GM21367 (cell line): ENCODE results near the gene HIVEP2.

Experiments
- ATAC-seq: cut with Tn5 transposase; IDR thresholded peaks from one replicate; pipeline ENCODE4 v1.9.1; 2021; ENCODE audit not compliant: unreplicated experiment

The HIVEP2 gene

GRCh38 chr6:142918339-142919042 lies 26.5 kb downstream of the HIVEP2 start:
- no peak for ATAC-seq

GRCh38 chr6:142916881-142917280 lies 28.1 kb downstream of the HIVEP2 start:
- no peak for ATAC-seq

GRCh38 chr6:142914937-142915697 lies 29.9 kb downstream of the HIVEP2 start:
- ATAC-seq: no peak

GRCh38 chr6:142914369-142914768 lies 30.6 kb downstream of the HIVEP2 start:
- no peak for ATAC-seq

GRCh38 chr6:142913511-142914047 lies 31.4 kb downstream of the HIVEP2 start:
- ATAC-seq: peak; percentile 94

GRCh38 chr6:142913036-142913510 lies 31.9 kb downstream of the HIVEP2 start:
- peak; percentile 56 for ATAC-seq

GRCh38 chr6:142912125-142912524 lies 32.9 kb downstream of the HIVEP2 start:
- ATAC-seq: no peak

GRCh38 chr6:142911430-142911829 lies 33.5 kb downstream of the HIVEP2 start:
- no peak for ATAC-seq

GRCh38 chr6:142909686-142910085 lies 35.3 kb downstream of the HIVEP2 start:
- no peak for ATAC-seq

- no peak for ATAC-seq
These were observed 36.7 kb downstream of the HIVEP2 start for GRCh38 chr6:142908235-142908634.

- peak; percentile 17 for ATAC-seq
These were observed 37.4 kb downstream of the HIVEP2 start for GRCh38 chr6:142907544-142907943.

DNA sequence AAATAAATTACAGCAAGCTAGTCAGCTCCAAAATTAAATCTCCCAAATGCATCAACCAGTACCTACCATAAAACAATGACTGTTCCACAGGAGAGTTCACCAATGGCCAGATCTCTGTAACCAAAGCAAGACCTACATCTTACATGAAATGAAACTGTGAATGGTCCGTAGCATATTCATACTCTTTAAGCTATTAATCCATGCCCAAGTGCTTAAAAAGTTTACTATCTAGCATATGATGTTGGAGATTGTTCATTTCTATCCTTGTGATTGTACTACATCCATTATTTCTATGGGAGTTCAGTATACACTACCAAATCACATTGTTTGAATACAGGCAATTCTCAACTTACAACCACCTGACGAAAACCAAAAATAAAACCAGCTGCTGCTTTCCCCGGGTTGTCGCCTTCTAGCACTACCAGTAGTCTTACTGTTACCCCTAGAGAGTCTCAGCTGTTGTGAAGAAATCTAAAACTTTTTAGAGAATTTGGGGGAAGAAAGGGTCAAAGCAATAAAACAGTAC lies 38.0 kb downstream of the HIVEP2 start:
- ATAC-seq: peak; percentile 67

DNA sequence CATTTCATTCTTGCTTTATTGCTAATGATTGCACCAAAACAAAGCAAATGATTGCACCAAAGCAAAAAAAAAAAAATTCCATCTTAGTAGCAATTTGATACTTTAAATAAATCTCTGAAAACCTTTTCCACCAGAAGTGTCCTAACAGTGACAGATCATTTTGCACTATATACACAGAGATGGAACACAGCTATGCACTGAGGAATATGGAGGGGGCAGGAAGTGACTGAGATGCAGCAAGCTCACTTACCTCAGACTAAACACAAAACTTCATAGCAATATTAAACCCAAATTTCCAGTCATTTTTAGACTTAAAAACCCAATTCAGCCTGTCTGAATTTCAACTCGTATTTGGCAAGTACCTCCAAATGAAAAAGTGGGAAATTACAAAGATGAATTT lies 41.2 kb downstream of the HIVEP2 start:
- ATAC-seq: no peak

DNA sequence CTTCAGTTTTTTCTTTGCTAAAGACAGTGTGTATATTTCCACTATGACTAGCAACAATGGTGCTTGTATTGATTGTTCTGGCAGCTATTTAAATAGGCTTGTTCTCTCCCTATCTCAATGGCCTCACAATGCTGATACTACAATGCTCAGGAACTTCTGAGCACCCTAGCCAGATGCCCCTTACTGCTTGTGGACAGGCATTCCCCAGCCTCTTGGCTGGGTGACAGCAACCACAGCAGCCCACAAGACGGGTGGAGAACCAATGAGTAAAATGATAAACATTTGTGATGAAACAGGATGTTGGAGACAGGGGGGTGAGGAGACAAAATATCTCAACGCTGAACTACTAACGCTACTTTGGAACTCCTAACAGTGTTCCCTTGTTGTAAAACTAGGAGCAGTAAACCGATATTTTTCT lies 42.3 kb downstream of the HIVEP2 start:
- ATAC-seq: peak; percentile 64

DNA sequence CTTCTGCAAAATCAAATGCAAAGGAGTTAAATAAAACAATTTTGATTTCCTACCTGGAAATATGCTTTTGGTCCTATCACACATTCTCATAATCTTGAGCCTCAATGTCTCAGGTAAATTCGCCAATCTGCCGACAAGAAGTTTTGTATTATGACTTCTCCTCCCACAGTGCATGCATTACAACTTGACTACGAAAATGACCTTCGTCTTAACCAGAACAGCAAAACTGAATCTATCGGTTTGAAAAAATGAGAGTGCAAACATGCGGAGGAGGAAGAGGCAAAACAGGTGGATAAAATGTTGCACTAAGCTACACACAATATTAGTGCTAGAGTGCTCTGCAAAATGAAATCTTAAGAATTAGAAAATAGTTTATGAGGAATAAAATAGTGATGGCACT lies 43.4 kb downstream of the HIVEP2 start:
- ATAC-seq: no peak

DNA sequence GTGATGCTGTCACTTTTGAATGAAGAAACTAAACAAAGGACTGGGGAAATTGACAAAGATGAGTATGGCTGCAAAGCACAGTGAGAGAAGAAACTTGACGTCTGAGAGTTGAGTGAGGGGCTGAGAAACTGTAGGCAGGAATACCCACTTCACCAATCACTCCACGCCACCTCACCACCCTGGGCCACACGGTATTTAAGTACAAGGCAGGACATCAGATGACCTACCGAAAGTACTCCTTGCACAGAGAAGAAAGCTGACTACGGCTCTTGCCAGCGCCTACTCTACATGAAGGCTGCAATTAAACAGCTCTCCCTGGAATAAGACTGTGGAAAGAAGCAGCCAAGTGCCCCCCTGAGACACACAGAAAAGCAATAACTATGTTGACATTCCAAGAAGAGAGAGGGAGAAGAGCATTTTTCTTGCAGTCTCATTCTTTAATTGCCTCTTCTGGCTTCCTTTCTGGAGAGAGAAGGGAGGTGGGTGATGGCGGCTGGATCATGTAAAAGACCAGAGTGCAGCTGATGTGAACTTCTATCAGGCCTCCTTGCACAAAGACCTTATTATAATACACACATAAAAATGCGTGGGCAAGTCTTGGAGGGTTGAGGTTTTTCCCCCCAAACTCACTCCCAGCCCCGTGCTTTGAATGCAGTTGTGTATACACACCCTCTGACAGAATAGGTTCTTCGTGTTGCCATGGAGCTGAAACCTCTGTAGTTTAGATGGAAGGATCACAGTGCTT lies 44.6 kb downstream of the HIVEP2 start:
- ATAC-seq: no peak

- no peak for ATAC-seq
These were observed 45.8 kb downstream of the HIVEP2 start for GRCh38 chr6:142898927-142899895.

GRCh38 chr6:142897659-142898058 lies 47.3 kb downstream of the HIVEP2 start:
- ATAC-seq: no peak

DNA sequence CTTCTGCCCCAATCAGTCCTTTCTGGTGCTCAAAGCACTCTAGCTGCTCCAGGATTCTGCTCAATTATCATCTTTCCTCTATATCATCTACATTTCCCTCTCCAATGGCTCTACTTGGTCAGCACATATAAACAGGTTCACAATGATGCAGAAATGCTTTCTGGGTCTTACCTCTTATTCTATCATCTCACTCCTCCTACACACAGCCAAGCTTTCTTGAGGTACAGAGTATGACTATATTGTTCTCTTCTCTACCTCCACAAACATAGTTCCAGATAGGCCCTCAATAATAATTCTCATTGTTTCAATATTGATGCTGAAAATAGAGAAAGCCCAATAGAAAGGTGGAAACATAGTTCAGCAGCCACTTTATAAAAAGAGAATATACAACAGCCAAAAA lies 48.2 kb downstream of the HIVEP2 start:
- ATAC-seq: no peak

DNA sequence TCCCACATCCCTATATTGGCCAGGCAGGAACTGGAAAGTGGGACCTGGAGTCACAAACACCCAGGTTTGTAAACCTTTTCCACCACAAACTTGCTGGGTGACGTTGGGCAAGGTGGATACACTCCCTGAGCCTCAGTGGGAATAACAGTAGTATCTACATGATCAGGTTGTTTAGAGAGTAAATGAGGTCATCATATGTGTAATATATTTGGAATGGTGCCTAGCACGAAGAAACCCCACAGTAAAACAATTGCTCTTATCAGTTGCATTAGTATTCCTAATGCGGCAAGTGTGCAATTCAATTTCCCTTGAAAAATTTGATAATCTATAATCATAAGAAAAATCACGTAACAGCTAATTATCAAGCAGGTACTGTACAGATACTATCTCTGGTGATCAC lies 51.9 kb downstream of the HIVEP2 start:
- no peak for ATAC-seq
